ENCODE results near the gene C11orf24. TPM values are rescaled to one million over a fixed set of nuclear protein-coding genes. Genes with fewer than 3 reads are reported as not detected.

C11orf24 gene
- total and polyA plus RNA-seq, 10 of the 15 experiments (the other 5 are each of a cell fraction or from before 2014, with no cell fraction given) = 4.3 to 104 (median 41.4) TPM

DNA sequence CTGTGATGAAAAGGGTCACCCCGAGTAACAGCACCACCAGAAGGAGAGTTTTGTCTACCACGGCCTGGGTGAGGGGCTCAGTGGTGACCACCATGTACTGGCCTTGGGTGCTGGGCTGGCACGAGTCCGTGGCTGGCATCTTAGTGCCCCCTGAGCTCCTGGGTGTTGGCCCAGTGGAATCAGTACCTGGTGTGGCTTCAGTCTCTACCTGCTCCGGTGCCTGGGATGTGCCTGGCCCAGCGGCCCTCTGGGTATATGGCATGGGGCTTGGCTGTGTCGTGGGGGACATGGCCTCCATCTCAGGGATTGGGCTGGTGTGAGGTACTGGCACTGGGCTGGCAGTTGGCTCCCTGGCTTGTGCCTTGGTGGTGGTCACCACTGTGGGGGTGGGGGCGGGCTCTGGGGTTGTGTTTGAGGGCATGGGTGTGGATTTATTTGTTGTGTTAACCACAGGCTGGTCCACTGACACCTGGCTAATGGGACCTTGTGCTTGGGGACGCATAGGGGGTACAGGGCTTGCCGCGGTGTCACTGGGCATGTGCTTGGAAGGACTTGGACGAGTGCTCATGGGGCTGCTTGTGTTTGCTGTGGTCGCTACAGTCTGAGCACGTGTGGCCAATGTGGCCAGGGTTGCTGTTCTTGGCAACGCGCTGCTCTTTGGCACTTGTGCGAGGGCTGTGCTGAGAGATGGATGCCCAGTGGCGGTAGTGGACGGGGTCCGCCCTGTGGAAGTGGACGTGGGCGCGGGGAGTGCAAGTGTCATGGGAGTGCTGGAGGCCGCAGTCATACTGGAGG, 9.8 kb downstream of the C11orf24 start (continued):
- TF ChIP-seq NR2C1 (IDR thresholded peaks at IDR 0.05) = no peak

DNA sequence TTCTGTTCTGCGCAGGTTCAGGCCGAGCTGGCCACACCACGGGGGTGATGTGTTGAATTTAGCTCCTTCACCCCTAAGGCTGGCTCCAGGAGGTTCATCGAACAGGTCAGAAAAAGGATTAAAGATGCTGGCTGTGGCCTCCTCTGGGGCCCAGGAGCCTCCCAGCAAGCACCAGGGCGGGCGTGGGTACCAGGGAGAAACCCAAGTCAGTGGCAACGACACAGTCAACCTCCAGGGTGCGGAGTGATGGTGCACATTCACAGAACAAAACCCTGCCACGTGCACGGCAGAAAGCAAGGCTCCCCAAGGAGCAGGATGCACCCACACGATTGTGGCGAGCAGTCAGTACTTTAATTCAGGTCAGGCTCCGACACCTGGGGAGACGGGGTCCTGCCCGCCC, 10.8 kb downstream of the C11orf24 start:
- H3K9me3 ChIP-seq (replicated peaks; ENCODE audit: control insufficient read depth, insufficient read depth, low read length) = no peaks in the 10 kb centered on the region
- TF ChIP-seq HSF1 (IDR thresholded peaks at IDR 0.05; ENCODE audit: low read depth, low read length) (no peak), SMC3 (IDR thresholded peaks at IDR 0.05; ENCODE audit: borderline replicate concordance, low read length) (no peak), MYB (IDR thresholded peaks at IDR 0.05; ENCODE audit: borderline replicate concordance, low read depth, low read length) (no peak), NR2C2 (IDR thresholded peaks at IDR 0.05; ENCODE audit: borderline replicate concordance, control insufficient read depth, insufficient read length, low read depth) (no peak), PAX5 (IDR thresholded peaks at IDR 0.05; ENCODE audit: borderline replicate concordance, low read depth, low read length) (no peak), NFXL1 (IDR thresholded peaks at IDR 0.05; ENCODE audit: borderline replicate concordance) (no peak), MLLT1 (IDR thresholded peaks at IDR 0.05) (no peak), STAT3 (IDR thresholded peaks at IDR 0.05; ENCODE audit: low read depth, low read length) (no peak), BACH1 (IDR thresholded peaks at IDR 0.05; ENCODE audit: borderline replicate concordance) (no peak), HCFC1 (IDR thresholded peaks at IDR 0.05; ENCODE audit: low read length) (no peak), PML (IDR thresholded peaks at IDR 0.05; ENCODE audit: low read length) (no peak), POU2F2 (IDR thresholded peaks at IDR 0.05; ENCODE audit: borderline replicate concordance, low read depth, low read length) (no peak), YY1 (IDR thresholded peaks at IDR 0.05; ENCODE audit: low read depth, low read length) (no peak), NFYA (IDR thresholded peaks at IDR 0.05; ENCODE audit: borderline replicate concordance, low read depth, low read length) (no peak), MEF2B (IDR thresholded peaks at IDR 0.05; ENCODE audit: partially characterized antibody, poor library complexity, severe bottlenecking) (no peak), HDGF (IDR thresholded peaks at IDR 0.05) (no peak)
- TF ChIP-seq, protein P1, sequence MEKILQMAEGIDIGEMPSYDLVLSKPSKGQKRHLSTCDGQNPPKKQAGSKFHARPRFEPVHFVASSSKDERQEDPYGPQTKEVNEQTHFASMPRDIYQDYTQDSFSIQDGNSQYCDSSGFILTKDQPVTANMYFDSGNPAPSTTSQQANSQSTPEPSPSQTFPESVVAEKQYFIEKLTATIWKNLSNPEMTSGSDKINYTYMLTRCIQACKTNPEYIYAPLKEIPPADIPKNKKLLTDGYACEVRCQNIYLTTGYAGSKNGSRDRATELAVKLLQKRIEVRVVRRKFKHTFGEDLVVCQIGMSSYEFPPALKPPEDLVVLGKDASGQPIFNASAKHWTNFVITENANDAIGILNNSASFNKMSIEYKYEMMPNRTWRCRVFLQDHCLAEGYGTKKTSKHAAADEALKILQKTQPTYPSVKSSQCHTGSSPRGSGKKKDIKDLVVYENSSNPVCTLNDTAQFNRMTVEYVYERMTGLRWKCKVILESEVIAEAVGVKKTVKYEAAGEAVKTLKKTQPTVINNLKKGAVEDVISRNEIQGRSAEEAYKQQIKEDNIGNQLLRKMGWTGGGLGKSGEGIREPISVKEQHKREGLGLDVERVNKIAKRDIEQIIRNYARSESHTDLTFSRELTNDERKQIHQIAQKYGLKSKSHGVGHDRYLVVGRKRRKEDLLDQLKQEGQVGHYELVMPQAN (conservative IDR thresholded peaks at IDR 0.05) = no peak
- ChIA-PET POLR2A (no interaction called here), RAD21 (ENCODE audit: unreplicated experiment) (interaction anchor here (4.7 to 5.9 kb wide), 2 partner anchors 11 to 35 kb away, joined by 39 to 186 read pairs; partner anchors contain the start of gene C11orf24), CTCF (interaction anchor here (14.0 kb wide), 1 partner anchor 37 kb away, joined by 365 read pairs; no protein-coding TSS in a partner anchor), SMC1A (ENCODE audit: uncharacterized antibody, unreplicated experiment) (interaction anchor here (5.5 to 6.0 kb wide), 2 partner anchors 11 to 38 kb away, joined by 40 to 134 read pairs; partner anchors contain the start of gene C11orf24)
- BruUV-seq (replicated peaks) = no TSS peak
- H3K4me1 ChIP-seq (ENCODE audit: control insufficient read depth, insufficient read depth, low read length) = peaks cover 16% of the 10 kb centered on the region
- H3K27me3 ChIP-seq (replicated peaks in 1 of 2; ENCODE audit: control insufficient read depth in 2 of 2, insufficient read depth in 2 of 2, low read length in 1 of 2) = no peaks in the 10 kb centered on the region
- H3K4me3 ChIP-seq = no peak overlapping the region
- no peak for ATAC-seq
- in situ Hi-C loops (cut with MboI) = no loop called here
- H3K9ac ChIP-seq (ENCODE audit: control insufficient read depth, insufficient read depth, low read length) = no peak overlapping the region
- H3K79me2 ChIP-seq (ENCODE audit: control insufficient read depth, insufficient read depth, low read length) = peaks cover 12% of the 10 kb centered on the region
- H3K36me3 ChIP-seq (ENCODE audit: control insufficient read depth in 2 of 2, insufficient read depth in 2 of 2, low read length in 1 of 2) = peaks cover 18 to 28% of the 10 kb centered on the region in 2 experiments; a peak in 3 of 4 replicates
- WGBS (ENCODE audit: insufficient coverage, insufficient replicate concordance, low lambda C conversion rate, missing lambda C conversion rate) = 84% methylated on average over 15 of the region's 15 CpGs
- FAIRE-seq = no peak
- H2AFZ ChIP-seq (ENCODE audit: control insufficient read depth, low read depth, low read length) = no peak overlapping the region
- H3K4me2 ChIP-seq (ENCODE audit: control insufficient read depth, insufficient read depth) = no peak overlapping the region
- intact Hi-C loops (cut with micrococcal nuclease; ENCODE audit: unreplicated experiment) = no loop called here
- no peak for DNase-seq (ENCODE audit: low read depth, low spot score)
- no peaks in the 10 kb centered on the region for H4K20me1 ChIP-seq (ENCODE audit: control insufficient read depth, insufficient read depth)
- no peak overlapping the region for H3K27ac ChIP-seq (ENCODE audit: control insufficient read depth, insufficient read depth)
